HepG2 (cell line): ENCODE results near the gene HNRNPA0. TPM values are rescaled to one million over a fixed set of nuclear protein-coding genes. Genes with fewer than 3 reads are reported as not detected.
A peak's percentile ranks its signal among the peaks of the same experiment; 100 is the strongest.

Experiments used
- ARID3A ChIP-seq: IDR thresholded peaks from 2 replicates; pipeline ENCODE4 v1.6.1; 2012; ENCODE audit warnings: low read depth, low read length, improper control_type of control experiment
- ATAD3A ChIP-seq: sonication (generic); formaldehyde crosslinking; IDR thresholded peaks from 2 replicates; pipeline ENCODE4 v1.4.0; 2020; ENCODE audit warnings: missing genetic modification reagents
- CHD4 ChIP-seq: fragments of 200-600 bp; sonication (generic); IDR thresholded peaks from 2 replicates; pipeline ENCODE4 v1.7.0; 2017; ENCODE audit warnings: mild to moderate bottlenecking, low read length, borderline replicate concordance
- CREB3 ChIP-seq: sonication (generic); formaldehyde crosslinking; IDR thresholded peaks from 2 replicates; pipeline ENCODE4 v1.5.0; 2020; ENCODE audit warnings: missing genetic modification reagents
- JUN ChIP-seq: sonication (generic); formaldehyde crosslinking; IDR thresholded peaks from 2 replicates; pipeline ENCODE4 v1.4.0; 2020; ENCODE audit warnings: mild to moderate bottlenecking, missing genetic modification reagents
- NBN ChIP-seq: fragments of 450-650 bp; conservative IDR thresholded peaks from 2 replicates; pipeline ENCODE4 v1.6.1; 2017
- PITX1 ChIP-seq: sonication (generic); formaldehyde crosslinking; IDR thresholded peaks from 2 replicates; pipeline ENCODE4 v1.5.1; 2020; ENCODE audit warnings: mild to moderate bottlenecking, missing genetic modification reagents
- PRDM4 ChIP-seq: sonication (generic); formaldehyde crosslinking; IDR thresholded peaks from 2 replicates; pipeline ENCODE4 v1.9.0; 2021; ENCODE audit warnings: missing genetic modification reagents, borderline replicate concordance
- RAD21 ChIP-seq: fragments of 450-650 bp; formaldehyde crosslinking; IDR thresholded peaks from 2 replicates; pipeline ENCODE4 v1.5.0; 2020; ENCODE audit warnings: mild to moderate bottlenecking
- RNF2 ChIP-seq: fragments of 450-650 bp; conservative IDR thresholded peaks from 2 replicates; pipeline ENCODE4 v1.6.1; 2016; ENCODE audit warnings: low read depth
- U2AF2 ChIP-seq: fragments of 200-400 bp; formaldehyde crosslinking; IDR thresholded peaks from 2 replicates; pipeline ENCODE4 v1.6.1; 2017; ENCODE audit warnings: low read depth, mild to moderate bottlenecking, low read length
- ZFP36L2 ChIP-seq: sonication (generic); formaldehyde crosslinking; IDR thresholded peaks from 2 replicates; pipeline ENCODE4 v1.4.0; 2020; ENCODE audit warnings: missing genetic modification reagents
- ZGPAT ChIP-seq: IDR thresholded peaks from 2 replicates; pipeline ENCODE4 v1.6.1; 2016; ENCODE audit warnings: mild to moderate bottlenecking
- ZNF274 ChIP-seq: sonication (generic); formaldehyde crosslinking; IDR thresholded peaks from 2 replicates; pipeline ENCODE4 v1.5.1; 2020; ENCODE audit warnings: mild to moderate bottlenecking, missing genetic modification reagents
- ZNF326 ChIP-seq: sonication (generic); formaldehyde crosslinking; IDR thresholded peaks from 2 replicates; pipeline ENCODE4 v1.4.0; 2020; ENCODE audit warnings: missing genetic modification reagents, borderline replicate concordance
- ZNF431 ChIP-seq: sonication (generic); formaldehyde crosslinking; IDR thresholded peaks from 2 replicates; pipeline ENCODE4 v1.9.0; 2022; ENCODE audit warnings: missing genetic modification reagents, low read depth, mild to moderate bottlenecking, borderline replicate concordance
- ZNF577 ChIP-seq: sonication (generic); formaldehyde crosslinking; IDR thresholded peaks from 2 replicates; pipeline ENCODE4 v1.4.0; 2020; ENCODE audit warnings: mild to moderate bottlenecking, low read depth, missing genetic modification reagents, borderline replicate concordance
- polyA plus RNA-seq, 8 experiments: library from polyadenylated mRNA; depleted of rRNA in 3 of 8; stranded (reverse) in 7 of 8; unstranded in 1 of 8; fragments of >200 nt; fragmentation: Illumina TruSeq in 4 of 8; extraction: Trizol in 4 of 8; gene quantifications; 2 replicates each; pipeline versions ENCODE4 v1.2.1 to v1.2.3, GENCODE V29; 2011 to 2016; ENCODE audit warnings: low read depth in 4 of 8, missing spikeins in 1 of 8, mixed read lengths in 1 of 8; ENCODE audit not compliant: insufficient read depth in 1 of 8
- total RNA-seq, 5 experiments: library from RNA; depleted of rRNA; stranded (reverse); fragments of >200 nt; fragmentation: Illumina TruSeq; extraction: Trizol; gene quantifications; 2 replicates each; pipeline ENCODE4 v1.2.3, GENCODE V29; 2016; ENCODE audit warnings: low read depth in 1 of 5
- TF ChIP-seq, protein P1 (sequence below): sonication (generic); formaldehyde crosslinking; IDR thresholded peaks from 2 replicates; pipeline ENCODE4 v1.8.1; 2022; ENCODE audit warnings: mild to moderate bottlenecking, missing genetic modification reagents
- TF ChIP-seq, protein P2 (sequence below): sonication (generic); formaldehyde crosslinking; IDR thresholded peaks from 2 replicates; pipeline ENCODE4 v1.4.0; 2020; ENCODE audit warnings: missing genetic modification reagents

The HNRNPA0 gene
- total and polyA plus RNA-seq, 2 of the 13 experiments (the other 11 are each of a cell fraction or from before 2014, with no cell fraction given), result 9.0 to 12.9 TPM

DNA sequence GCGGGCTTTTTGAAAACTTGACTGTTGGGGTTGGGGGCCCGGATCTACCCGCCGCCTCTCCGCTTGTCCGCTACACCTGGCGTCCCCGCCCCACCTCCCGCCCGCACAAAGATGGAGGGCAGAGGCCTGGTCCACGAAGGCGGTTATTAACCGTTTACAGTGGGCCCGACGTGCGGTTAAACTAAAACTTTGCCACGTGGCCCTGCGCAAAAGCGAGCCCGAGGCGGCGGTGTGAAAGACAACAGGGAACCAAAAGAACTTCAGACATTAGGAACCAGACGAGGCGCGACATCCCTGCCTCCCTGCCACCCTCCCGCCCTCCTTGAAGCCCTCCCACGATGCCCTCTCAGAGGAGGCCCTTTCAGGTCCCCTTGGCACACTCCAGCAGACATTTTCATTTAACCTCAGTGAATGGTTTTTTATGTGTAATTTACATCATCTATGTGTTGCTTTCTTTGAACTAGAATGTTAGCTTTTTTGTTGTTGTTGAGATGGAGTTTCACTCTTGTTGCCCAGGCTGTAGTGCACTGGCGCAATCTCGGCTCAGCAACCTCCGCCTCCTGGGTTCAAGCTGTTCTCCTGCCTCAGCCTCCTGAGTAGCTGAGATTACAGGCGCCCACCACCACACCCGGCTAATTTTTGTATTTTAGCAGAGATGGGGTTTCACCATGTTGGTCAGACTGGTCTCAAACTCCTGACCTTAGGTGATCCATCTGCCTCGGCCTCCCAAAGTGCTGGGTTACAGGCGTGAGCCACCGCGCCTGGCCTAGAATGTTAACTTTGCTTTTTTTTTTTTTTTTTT lies 999 bp upstream of the HNRNPA0 start (continued):
- TF ChIP-seq ZFP36L2 (CRISPR knock-in tag) (no peak), ZNF326 (no peak), JUN (no peak), PITX1 (CRISPR knock-in tag) (no peak), ZNF274 (CRISPR knock-in tag) (no peak), NBN (no peak), CREB3 (CRISPR knock-in tag) (no peak), ATAD3A (CRISPR knock-in tag) (no peak), U2AF2 (no peak), ZNF431 (no peak), ARID3A (no peak), RNF2 (no peak), PRDM4 (no peak), ZGPAT (CRISPR knock-in tag) (no peak), ZNF577 (CRISPR knock-in tag) (no peak), RAD21 (CRISPR knock-in tag) (no peak), CHD4 (no peak)
- TF ChIP-seq, protein P1, sequence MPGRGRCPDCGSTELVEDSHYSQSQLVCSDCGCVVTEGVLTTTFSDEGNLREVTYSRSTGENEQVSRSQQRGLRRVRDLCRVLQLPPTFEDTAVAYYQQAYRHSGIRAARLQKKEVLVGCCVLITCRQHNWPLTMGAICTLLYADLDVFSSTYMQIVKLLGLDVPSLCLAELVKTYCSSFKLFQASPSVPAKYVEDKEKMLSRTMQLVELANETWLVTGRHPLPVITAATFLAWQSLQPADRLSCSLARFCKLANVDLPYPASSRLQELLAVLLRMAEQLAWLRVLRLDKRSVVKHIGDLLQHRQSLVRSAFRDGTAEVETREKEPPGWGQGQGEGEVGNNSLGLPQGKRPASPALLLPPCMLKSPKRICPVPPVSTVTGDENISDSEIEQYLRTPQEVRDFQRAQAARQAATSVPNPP (CRISPR knock-in tag), result peak; percentile 34; the same call in 1 of the 2 replicates
- TF ChIP-seq, protein P2, sequence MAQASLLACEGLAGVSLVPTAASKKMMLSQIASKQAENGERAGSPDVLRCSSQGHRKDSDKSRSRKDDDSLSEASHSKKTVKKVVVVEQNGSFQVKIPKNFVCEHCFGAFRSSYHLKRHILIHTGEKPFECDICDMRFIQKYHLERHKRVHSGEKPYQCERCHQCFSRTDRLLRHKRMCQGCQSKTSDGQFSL, result no peak
